KBM-7 (cell line): ENCODE measurements around the gene ESD.

Experiments used
- DNase-seq: peaks from one replicate; pipeline ENCODE4 v3.0.0-alpha.2; 2015
- in situ Hi-C: fragments of 300-500 bp; cut with MboI; formaldehyde crosslinking; loops from 2 replicates; pipeline ENCODE4 v1.14.3; 2020; ENCODE audit warnings: low sequenced_read_pairs, low pct_unique_long_range_greater_than_20kb, mixed read lengths

Gene ESD

GRCh38 chr13:46751811-46752635 is 44.9 kb downstream of the ESD start:
- DNase-seq = peak; percentile 90
- in situ Hi-C loops = no loop called here

GRCh38 chr13:46749951-46750350 is 47.0 kb downstream of the ESD start:
- no peak for DNase-seq
- in situ Hi-C loops = no loop called here

- DNase-seq = peak; percentile 59
- in situ Hi-C loops = no loop called here
Measured at GRCh38 chr13:46748300-46748699, 48.7 kb downstream of the ESD start.

GRCh38 chr13:46747031-46747820 is 49.7 kb downstream of the ESD start:
- in situ Hi-C loops = no loop called here
- no peak for DNase-seq

GRCh38 chr13:46745706-46746105 is 51.3 kb downstream of the ESD start:
- no peak for DNase-seq
- in situ Hi-C loops = no loop called here

- in situ Hi-C loops = no loop called here
- no peak for DNase-seq
Measured at GRCh38 chr13:46745062-46745461, 51.9 kb downstream of the ESD start.

GRCh38 chr13:46743191-46743590 is 53.8 kb downstream of the ESD start:
- no peak for DNase-seq
- in situ Hi-C loops = no loop called here

GRCh38 chr13:46739447-46740098 is 57.4 kb downstream of the ESD start:
- in situ Hi-C loops = no loop called here

GRCh38 chr13:46738766-46739165 is 58.2 kb downstream of the ESD start:
- no peak for DNase-seq
- in situ Hi-C loops = no loop called here

More at GRCh38 chr13:46739447-46740098, 57.4 kb downstream of the ESD start:
- no peak for DNase-seq

- in situ Hi-C loops = no loop called here
- DNase-seq = no peak
Measured at GRCh38 chr13:46738055-46738454, 58.9 kb downstream of the ESD start.

GRCh38 chr13:46736541-46737310 is 60.2 kb downstream of the ESD start:
- DNase-seq = peak; percentile 60
- in situ Hi-C loops = no loop called here

- no peak for DNase-seq
- in situ Hi-C loops = no loop called here
Measured at GRCh38 chr13:46735425-46735824, 61.5 kb downstream of the ESD start.

GRCh38 chr13:46731535-46731934 is 65.4 kb downstream of the ESD start:
- DNase-seq = no peak
- in situ Hi-C loops = no loop called here

GRCh38 chr13:46728777-46729176 is 68.2 kb downstream of the ESD start:
- in situ Hi-C loops = no loop called here

GRCh38 chr13:46726347-46726746 is 70.6 kb downstream of the ESD start:
- in situ Hi-C loops = no loop called here
- DNase-seq = no peak

More at GRCh38 chr13:46728777-46729176, 68.2 kb downstream of the ESD start:
- DNase-seq = peak; percentile 42
